Testis (tissue), 2 donors: ENCODE data around the gene CMPK1.

Source experiments
- POLR2A ChIP-seq: fragments of 450-650 bp; IDR thresholded peaks from one replicate; pipeline ENCODE4 v1.6.1; 2017; ENCODE audit warnings: antibody characterized with exemption, mild to moderate bottlenecking, moderate library complexity
- TF ChIP-seq, protein P1 (sequence below), 3 experiments: fragments of 450-650 bp in 2 of 3; fragments of 200-600 bp in 1 of 3; sonication (generic) in 1 of 3; IDR thresholded peaks; one replicate each; pipeline ENCODE4 v1.5.1; 2016 to 2019; ENCODE audit warnings: antibody characterized with exemption in 3 of 3, mild to moderate bottlenecking in 2 of 3, moderate library complexity in 1 of 3

DNA sequence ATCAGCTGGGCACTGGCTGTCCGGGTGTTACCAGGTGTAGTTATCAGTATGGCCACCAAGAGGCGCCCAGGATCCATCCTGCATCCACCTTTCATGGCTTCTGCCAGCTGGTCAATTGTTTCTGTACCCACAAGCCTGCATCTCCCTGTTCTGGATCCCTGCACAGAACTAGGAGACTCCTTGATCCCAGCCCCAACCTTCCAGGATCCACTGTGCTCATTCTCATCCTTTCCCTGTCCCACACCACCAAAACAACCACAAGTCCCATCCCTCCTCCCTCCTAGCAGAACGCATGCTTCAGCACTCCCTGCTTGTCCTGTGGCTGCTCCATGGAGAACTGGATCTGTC, 55.3 kb downstream of the CMPK1 start:
- TF ChIP-seq POLR2A: no peak
- TF ChIP-seq, protein P1, sequence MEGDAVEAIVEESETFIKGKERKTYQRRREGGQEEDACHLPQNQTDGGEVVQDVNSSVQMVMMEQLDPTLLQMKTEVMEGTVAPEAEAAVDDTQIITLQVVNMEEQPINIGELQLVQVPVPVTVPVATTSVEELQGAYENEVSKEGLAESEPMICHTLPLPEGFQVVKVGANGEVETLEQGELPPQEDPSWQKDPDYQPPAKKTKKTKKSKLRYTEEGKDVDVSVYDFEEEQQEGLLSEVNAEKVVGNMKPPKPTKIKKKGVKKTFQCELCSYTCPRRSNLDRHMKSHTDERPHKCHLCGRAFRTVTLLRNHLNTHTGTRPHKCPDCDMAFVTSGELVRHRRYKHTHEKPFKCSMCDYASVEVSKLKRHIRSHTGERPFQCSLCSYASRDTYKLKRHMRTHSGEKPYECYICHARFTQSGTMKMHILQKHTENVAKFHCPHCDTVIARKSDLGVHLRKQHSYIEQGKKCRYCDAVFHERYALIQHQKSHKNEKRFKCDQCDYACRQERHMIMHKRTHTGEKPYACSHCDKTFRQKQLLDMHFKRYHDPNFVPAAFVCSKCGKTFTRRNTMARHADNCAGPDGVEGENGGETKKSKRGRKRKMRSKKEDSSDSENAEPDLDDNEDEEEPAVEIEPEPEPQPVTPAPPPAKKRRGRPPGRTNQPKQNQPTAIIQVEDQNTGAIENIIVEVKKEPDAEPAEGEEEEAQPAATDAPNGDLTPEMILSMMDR (IDR thresholded peaks at IDR 0.05): peak; percentile 30 to 56 (median 44)
